Activated T-cell treated with anti-CD3 and anti-CD28 coated beads for 48 hours (primary cell): ENCODE measurements around the gene GRHPR.
"Not testable (repeated sequence)": the region's sequence is repeated elsewhere in the genome, so short reads cannot be mapped to it uniquely, and the experiment has no call there.

Experiments used
- DNase-seq: peaks from one replicate; pipeline ENCODE4 v3.0.0-alpha.2; 2020; ENCODE audit warnings: low read depth

The GRHPR gene

DNA sequence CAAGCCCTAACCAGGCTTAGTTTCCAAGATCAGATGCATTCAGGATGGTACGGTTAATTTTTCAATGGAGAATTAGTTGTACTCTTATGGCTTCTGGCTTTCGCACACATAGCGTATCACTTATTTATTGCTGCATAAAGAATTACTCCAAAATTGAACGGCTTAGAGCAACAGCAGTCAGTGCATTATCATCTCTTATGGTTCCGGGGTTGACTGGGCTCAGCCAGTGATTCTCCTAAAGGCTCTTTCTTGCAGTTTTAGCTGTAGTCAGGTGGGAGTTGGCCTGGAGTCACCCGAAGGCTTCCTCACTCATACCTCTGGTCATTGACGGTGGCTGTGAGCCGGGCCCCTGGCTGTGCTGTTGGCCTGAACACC, 595 bp upstream of the GRHPR start:
- DNase-seq, result no peak

GRCh38 chr9:37423508-37423907, 1.0 kb downstream of the GRHPR start:
- no peak for DNase-seq

DNA sequence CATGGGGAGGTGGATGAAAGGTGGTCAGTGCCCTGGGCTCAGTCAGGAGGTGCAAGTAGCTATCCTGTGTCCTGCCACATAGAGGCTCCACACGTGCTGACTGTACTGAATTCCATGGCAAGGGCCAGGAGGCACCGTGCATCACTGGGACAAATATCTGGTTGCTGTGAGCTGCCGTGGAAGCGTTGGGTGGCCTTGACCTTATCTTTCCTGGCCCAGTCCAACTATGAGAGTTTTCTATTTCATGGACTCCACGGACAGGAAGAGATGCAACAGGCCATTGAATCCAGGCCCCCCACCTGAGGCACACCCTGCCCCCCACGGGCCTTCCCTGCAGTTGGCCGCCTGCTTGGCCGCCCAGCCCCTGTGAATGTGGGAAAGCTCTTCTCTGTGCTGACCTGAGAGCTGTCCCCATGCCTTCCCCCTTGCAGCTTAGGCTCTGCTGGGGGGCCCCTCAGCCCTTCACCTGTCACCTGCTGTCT, 1.7 kb downstream of the GRHPR start:
- DNase-seq, result no peak

GRCh38 chr9:37424686-37425297, 2.3 kb downstream of the GRHPR start:
- no peak for DNase-seq

DNA sequence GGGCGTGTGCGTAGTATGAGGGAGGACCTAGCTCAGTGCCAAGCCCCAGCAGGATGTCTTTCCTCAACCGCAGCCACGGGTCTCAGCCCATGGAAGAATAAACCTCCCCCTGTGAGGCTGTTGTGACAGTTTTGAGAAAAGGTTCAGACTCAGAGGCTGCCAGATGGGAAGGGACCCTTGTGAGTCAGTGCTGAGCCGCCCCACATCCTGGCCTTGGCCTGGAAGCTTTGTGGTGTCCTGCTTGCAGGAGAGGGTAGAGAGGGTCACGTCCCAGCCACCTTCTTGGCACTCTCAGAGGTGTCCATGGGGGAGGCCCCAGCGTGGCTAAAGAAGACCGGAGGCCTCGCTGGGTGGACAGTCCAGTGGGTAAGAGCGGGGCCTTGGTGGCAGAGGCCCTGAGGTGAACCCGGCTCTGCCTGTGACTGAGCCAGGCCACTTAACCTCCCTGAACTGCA, 2.8 kb downstream of the GRHPR start:
- no peak for DNase-seq

DNA sequence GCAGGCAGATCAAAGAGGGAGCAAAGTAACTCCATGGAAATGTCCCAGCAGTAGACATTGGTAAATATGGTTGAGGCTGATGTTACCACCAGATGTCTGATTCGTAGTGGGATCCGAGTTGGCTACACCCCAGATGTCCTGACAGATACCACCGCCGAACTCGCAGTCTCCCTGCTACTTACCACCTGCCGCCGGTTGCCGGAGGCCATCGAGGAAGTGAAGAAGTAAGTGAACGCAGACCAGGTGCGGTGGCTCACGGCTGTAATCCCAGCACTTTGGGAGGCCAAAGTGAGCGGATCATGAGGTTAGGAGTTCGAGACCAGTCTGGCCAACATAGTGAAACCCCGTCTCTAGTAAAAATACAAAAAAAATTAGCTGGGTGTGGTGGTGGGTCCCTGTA, 3.9 kb downstream of the GRHPR start:
- not testable (repeated sequence) for DNase-seq

DNA sequence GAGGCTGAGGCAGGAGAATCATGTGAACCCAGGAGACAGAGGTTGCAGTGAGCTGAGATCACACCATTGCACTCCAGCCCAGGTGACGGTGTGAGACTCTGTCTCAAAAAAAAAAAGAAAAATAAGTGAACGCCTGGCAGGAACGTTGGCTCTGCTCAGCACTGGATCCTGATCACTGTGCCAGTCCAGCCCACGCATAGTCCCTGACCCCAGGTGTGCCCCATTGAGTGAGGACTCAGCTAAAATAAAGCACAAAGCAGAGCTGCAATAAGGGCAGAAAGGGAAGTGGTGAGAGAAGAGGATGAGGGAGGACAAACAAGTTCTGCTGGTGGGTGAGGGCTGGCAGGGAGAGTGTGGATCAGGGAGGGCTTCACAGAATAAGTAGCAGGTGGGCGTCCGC, 4.3 kb downstream of the GRHPR start:
- no peak for DNase-seq

GRCh38 chr9:37428345-37428744, 5.8 kb downstream of the GRHPR start:
- no peak for DNase-seq

DNA sequence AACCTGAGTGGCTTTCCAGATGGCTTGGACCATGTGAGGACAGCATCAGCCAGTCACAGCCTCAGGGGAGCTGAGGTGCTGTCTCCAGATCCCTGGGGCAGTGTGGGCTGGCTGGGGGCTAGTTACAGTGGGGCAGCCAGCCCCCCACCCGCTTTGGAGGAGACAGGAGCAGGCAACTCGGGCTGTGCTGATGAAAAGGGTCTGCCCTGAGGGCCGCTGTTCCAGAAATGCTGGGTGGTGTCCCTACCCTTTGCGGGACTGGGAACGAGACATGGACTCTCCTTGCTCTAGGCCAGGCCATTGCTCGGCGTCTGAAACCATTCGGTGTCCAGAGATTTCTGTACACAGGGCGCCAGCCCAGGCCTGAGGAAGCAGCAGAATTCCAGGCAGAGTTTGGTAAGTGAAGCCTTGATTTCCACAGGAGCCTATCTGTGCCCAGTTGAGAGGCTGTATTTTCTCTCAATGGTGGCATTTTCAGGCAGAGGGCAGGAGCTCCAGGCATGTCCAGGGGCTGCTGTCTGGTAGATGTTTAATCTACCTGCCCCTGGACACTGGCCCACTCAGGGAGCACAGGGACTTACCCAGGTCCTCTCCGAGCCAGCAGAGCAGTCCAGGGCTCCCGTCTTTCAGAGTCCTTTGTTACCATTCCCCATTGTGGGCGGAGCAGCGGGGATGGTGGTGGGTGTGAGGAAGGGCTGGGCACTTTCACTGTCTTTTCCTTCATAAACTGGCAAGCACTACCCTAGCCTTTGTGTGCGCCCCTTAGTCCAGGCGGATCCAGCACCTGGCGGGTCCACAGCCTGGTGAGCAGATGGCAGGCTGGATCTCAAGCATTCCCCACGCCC, 7.2 kb downstream of the GRHPR start:
- DNase-seq, result no peak

DNA sequence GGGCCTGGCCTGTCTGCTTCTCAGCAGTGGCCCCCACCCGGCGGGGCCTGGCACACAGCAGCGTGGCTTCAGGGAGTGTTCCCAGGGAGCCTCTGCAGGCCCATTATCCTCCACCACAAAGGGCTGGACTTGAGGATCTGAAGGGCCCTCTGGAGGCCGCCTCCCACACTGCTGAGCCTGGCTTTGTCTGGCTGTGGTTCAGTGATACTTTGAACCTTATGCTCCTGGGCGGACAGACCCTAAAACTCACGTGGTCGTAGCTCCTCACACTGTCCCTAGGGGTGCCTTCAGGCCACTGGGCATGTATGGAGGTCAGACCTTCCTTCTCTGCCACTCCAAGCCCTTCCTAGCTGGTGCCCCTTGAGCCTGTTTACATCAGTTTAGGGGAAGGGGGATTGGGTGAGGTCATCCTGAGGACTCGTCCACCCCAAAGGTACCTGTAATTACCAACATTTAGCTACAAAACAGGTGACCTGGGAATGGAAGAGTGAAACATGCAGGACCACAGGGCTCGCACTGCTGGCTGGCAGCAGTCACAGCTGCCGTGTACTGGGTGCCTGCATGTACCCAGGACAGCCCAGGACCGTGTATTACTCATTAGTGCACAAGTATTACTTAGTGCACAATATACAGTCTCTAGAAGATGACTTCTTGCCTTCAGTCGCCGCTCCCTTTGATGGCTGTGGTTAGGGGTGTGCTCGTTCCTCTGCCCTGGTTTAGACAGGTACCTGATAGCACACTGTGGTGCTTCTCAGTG, 8.5 kb downstream of the GRHPR start:
- no peak for DNase-seq

DNA sequence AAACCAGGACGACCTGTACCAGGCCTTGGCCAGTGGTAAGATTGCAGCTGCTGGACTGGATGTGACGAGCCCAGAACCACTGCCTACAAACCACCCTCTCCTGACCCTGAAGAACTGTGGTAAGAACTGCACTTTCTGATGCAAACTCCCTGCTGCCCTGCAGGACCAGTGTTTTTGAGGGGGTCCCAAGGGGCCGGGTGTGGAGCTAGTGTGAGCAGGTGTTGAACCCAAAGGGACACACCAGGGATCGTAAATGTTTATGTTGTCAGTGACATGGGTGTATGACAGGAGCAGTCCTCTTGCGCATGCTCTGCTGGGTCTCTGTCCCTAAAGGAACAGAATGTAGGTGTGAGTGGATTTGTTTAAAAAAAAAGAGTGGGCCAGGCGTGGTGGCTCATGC, 9.5 kb downstream of the GRHPR start:
- DNase-seq, result no peak

DNA sequence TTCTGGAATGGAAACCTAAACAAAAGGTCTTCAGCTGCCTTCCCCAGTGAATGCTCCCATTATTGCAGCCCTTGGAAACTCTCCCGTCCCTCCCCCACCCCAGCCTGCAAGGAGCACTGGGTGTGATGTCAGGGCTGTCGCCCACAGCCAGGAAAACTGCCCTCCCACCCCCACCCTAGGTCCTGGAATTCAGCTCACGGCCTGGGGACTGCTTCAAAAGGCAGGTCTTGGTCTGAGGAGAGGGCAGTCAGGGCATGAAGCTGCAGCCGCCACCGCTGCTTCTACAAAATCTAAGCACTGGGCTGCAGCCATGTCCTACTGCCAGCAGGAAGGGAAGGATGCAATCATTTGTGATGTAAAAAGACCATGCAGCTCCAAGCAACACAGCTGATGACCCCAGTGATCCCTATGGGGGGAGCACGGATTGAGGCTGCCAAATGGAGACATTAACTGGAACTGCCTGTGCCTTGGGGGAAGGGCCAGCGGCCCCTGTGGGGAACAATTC, 11.4 kb downstream of the GRHPR start:
- DNase-seq, result no peak

GRCh38 chr9:37436540-37436939, 14.0 kb downstream of the GRHPR start:
- DNase-seq, result no peak

DNA sequence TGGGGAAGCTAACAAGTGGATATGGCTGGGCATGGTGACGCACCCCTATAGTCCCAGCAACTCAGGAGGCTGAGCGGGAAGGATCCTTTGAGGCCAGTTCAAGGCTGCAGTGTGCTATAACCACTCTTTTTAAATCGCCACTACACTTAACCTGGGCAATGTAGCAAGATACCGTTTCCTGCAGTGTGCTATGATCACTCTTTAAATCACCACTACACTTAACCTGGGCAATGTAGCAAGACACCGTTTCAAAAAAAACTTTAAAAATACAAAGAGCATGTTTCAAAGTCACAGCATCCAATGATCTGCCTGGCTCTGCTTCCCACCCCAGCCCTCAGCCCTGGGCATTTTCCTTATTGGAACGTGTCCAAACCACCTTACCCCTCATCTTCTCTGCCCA, 14.5 kb downstream of the GRHPR start:
- DNase-seq, result no peak

- DNase-seq, result no peak
Measured at GRCh38 chr9:37437621-37438020, 15.1 kb downstream of the GRHPR start.

DNA sequence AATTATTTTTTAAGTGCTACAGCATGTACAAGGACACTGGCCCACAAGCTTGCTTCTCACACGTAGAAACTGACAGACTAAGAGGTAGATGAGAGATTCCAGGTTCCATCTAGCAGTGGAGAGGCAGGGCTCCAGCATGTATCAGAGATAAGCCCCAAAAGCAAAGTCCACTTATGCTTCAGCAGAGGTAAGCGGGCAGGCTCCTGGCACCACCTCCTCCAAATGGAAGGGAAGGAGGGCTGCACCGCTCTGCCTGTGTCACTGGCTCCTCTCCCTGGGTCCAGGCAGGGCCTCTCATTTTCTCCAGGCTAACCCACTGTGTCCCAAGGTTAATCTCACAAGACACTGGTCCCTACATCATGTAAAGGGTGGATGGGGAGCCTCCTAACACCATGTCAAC, 15.9 kb downstream of the GRHPR start:
- no peak for DNase-seq

DNA sequence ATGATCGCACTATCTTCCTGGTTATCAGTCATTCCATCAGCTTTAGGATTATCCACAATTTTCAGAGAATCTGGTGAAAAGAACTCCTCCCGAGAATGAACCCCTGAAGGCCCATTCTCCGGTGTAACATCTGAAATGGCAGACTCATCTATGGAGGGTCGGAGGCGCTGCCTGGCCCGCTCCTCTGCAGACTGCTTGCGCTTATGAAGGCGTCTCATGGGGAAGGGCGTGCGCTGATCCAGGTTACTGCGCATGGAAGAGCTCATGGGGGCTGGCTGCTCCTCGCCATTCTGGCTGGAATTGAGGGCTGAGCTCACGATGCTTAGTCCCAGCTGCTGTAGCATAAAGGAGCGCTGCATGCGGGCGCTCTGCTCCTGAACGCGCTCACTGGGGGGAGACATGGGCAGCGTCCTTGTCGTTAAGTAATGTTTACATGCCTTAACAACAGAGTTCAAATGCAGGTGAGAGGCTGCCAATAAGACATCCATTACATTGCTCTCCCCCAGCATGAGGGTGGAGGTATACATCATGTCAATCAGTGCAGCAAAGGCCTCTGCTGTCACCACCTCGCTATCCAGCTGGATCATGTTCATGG, 19.4 kb downstream of the GRHPR start:
- no peak for DNase-seq

GRCh38 chr9:37442556-37442955, 20.1 kb downstream of the GRHPR start:
- no peak for DNase-seq

DNA sequence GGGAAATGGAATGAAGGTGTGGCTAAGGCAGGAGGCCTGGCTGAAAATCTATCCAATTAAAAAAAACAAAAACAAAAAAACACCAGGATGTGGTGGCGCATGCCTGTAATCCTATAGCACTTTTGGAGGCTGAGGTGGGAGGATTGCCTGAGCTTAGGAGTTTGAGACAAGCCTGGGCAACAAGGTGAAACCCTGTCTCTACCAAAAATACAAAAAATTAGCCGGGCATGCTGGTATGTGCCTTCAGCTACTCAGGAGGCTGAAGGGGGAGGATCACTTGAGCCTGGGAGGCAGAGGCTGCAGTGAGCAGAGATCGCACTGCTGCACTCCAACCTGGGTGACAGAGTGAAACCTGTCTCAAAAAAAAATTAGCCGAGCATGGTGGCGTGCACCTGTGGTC, 21.1 kb downstream of the GRHPR start:
- DNase-seq, result no peak

DNA sequence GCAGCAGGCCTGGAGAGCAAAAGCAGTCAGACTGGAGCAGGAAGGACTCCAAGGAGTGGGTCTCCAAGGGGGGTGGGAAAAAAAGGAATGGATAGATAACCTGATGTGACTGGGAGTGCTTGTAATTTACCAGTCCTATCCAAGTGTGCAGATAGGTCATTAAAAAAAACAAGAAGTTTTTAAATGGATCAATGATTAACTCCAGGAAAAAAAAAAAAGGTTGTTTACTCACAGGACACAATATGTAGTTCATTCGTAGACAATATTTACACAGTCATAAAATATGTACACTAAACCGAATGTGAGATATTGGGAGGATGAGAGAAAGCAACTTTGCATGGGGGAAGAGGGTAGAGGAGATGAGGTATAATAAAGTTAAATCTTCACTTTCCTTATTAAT, 22.4 kb downstream of the GRHPR start:
- DNase-seq, result no peak

DNA sequence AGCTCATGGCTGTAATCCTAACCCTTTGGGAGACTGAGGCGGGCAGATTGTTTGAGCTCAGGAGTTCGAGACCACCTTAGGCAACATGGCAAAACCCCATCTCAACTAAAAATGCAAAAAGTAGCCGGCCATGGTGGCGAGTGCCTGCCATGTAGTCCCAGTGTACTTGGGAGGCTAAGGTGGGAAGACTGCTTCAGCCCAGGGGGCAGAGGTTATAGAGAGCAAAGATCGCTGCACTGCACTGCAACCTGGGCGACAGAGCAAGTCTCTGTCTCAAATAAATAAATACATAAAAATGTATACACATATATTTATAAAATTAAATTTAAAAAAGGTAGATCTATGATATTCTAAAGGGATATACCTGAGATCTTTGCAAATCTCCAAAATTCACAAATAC, 23.3 kb downstream of the GRHPR start:
- no peak for DNase-seq

DNA sequence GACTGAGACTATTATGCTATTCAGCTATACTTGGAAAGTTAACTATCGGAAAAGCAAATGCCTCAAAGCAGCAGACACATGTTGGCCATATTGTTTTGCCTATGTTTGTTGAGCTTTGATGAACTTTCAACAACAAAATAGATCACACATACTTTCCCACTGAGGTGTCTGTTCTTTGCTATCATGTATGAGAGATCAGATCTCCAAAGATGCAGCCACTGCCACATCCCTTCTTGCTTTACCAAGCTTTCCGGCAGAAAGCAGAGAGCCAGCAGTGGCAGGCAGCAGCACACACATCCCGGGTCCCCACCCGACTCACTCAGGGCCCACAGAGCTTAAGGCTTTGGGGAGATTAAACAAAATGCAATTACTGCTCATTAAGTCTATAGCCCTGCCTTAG, 23.9 kb downstream of the GRHPR start:
- DNase-seq, result no peak
